ENCODE results near the gene POLR2J. TPM values are rescaled to one million over a fixed set of nuclear protein-coding genes. Genes with fewer than 3 reads are reported as not detected.
A peak's percentile ranks its signal among the peaks of the same experiment; 100 is the strongest.

Gene POLR2J
- total RNA-seq, 1 donor from 2014 or later = 49.6 TPM

DNA sequence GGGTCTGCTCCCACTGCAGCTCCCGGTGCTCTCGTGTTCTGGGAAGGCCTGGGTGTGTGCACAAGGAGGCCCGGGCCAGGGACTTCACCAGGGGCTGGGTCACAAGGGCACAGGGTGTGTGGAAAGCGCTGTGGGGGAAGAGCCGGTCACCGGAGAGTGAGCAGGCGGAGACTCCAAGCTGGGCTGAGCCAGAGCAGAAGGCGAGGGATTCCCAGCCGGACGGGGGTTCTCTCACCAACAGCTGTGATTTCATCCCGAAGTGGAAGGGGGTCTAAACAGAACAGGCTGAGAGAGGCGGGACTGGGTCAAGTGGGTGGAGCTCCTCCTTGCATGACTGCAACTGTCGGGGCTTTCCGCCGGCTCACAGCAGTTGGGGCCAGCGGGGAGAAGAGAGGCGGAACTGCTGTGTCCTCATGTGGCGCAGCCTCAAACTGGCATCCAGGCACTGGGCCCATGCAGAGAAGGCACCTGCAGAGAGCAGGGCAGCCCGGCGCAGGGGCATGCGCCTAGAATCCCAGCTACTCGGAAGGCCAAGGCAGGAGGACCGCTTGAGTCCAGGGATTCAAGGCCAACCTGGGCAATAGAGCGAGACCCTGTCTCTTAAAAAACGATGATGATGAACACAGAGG, 53.0 kb downstream of the POLR2J start:
- ATAC-seq (peak; percentile 64), DNase-seq (peak; percentile 65)
- intact Hi-C loops (cut with micrococcal nuclease) = no loop called here

GRCh38 chr7:102424787-102425218, 53.9 kb downstream of the POLR2J start:
- DNase-seq (no peak), ATAC-seq (no peak)
- intact Hi-C loops (cut with micrococcal nuclease) = no loop called here

- intact Hi-C loops (cut with micrococcal nuclease) = no loop called here
- DNase-seq (no peak), ATAC-seq (no peak)
Observed at GRCh38 chr7:102424129-102424551, 54.6 kb downstream of the POLR2J start.

Small RNA genes lying within 50 kb of the gene (microRNA-seq; reads per million reads assigned to microRNA genes)
- gene MIR4467 (ENCODE audit: borderline number of aligned reads) (not detected), gene MIR5090 (ENCODE audit: borderline number of aligned reads) (not detected)

Other genes starting within 250 kb of the POLR2J start
- gene SH2B2, start 192.1 kb downstream of the POLR2J start, total RNA-seq = 0.99 TPM
- not detected for gene SPDYE6, start 122.5 kb downstream of the POLR2J start, total RNA-seq
- 11.8 TPM for gene PRKRIP1, start 82.6 kb downstream of the POLR2J start, total RNA-seq
- gene ORAI2, start 45.3 kb downstream of the POLR2J start, total RNA-seq = 3.1 TPM
- 4.5 TPM for gene ALKBH4, start 14.1 kb downstream of the POLR2J start, total RNA-seq
- 10.4 TPM for gene LRWD1, start 13.9 kb downstream of the POLR2J start, total RNA-seq
- 7.5 TPM for gene RASA4B, start 38.9 kb upstream of the POLR2J start, total RNA-seq
- gene UPK3BL2, start 64.8 kb upstream of the POLR2J start, total RNA-seq = 2.9 TPM
- not detected for gene SPDYE2, start 72.3 kb upstream of the POLR2J start, total RNA-seq
- gene POLR2J3, start 93.7 kb upstream of the POLR2J start, total RNA-seq = 11.1 TPM
- gene RASA4, start 137.8 kb upstream of the POLR2J start, total RNA-seq = 20.2 TPM
- gene UPK3BL1, start 163.9 kb upstream of the POLR2J start, total RNA-seq = 13.0 TPM
- not detected for gene SPDYE2B, start 171.4 kb upstream of the POLR2J start, total RNA-seq
- 3.4 TPM for gene POLR2J2, start 192.7 kb upstream of the POLR2J start, total RNA-seq

Measured in left ventricle myocardium superior (tissue), 1 donor.